Inflammatory macrophage (primary cell): ENCODE results near the gene DEFB125.
"Not testable (repeated sequence)": the region's sequence is repeated elsewhere in the genome, so short reads cannot be mapped to it uniquely, and the experiment has no call there.

ENCODE experiments used
- DNase-seq, 2 donors: peaks; one replicate each; pipeline ENCODE4 v3.0.0-alpha.2; 2020 to 2022
- total RNA-seq, 18 experiments: gene quantifications; one replicate each; lab custom pipeline; 2026; ENCODE audit warnings: mixed read lengths in 6 of 18, inconsistent platforms in 2 of 18; lab: John Stamatoyannopoulos, UW

Gene DEFB125
- 0 to 0.07 (median 0) reads per million in 18 experiments for total RNA-seq

- no peak for DNase-seq
These were observed at the start of gene DEFB125 for GRCh38 chr20:87401-87800. TSS of gene DEFB125 (plus strand) at chr20:87672. CDS start at chr20:87710, 38 bp downstream.

DNA sequence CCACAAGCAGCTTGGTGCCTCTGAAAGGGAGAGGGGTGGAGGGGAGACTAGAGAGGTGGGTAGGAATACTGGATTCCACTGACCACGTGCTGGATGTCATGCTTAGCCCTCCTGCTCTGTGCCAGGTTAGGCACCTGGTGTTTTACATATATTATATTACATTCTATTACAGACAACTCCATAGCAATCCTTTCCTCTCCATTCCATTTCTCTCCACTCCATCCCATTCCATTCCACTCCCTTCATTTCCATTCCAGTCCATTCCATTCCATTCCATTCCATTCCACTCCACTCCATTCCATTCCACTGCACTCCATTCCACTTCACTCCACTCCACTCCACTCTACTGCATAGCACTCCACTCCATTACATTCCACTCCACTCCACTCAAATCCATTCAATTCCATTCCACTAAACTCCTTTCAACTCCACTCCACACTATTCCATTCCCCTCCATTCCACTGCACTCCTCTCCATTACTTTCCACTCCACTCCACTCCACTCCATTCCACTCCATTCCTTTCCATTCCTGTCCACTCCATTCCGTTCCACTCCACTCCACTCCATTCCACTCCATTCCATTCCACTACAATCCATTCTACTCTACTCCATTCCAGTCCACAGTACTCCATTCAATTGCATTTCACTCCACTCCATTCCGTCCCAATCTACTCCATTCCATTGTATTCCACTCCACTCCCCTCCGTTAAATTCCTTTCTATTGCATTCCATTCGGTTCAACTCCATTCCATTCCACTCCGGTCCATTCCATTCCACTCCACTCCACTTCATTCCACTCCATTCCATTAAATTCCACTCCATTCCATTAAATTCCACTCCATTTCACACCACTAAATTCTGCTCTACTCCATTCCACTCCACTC, 27.2 kb upstream of the DEFB125 start:
- DNase-seq = no peak

- DNase-seq = no peak
These were observed 26.2 kb upstream of the DEFB125 start for GRCh38 chr20:61230-61629.

DNA sequence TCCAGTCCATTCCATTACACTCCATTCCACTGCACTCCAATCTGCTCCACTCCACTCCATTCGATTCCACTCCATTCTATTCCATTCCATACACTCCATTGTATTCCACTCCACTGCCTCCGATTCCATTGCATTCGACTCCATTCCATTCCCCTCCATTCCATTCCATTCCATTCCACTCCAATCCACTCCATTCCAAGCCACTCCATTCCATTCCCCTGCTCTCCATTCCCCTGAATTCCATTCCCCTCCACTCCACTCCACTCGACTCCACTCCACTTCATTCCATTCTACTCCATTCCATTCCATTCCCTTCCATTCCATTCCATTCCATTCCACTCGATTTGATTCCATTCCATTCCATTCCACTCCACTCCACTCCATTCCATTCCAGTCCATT, 25.7 kb upstream of the DEFB125 start:
- DNase-seq = no peak

GRCh38 chr20:62487-62886, 25.0 kb upstream of the DEFB125 start:
- DNase-seq = no peak

DNA sequence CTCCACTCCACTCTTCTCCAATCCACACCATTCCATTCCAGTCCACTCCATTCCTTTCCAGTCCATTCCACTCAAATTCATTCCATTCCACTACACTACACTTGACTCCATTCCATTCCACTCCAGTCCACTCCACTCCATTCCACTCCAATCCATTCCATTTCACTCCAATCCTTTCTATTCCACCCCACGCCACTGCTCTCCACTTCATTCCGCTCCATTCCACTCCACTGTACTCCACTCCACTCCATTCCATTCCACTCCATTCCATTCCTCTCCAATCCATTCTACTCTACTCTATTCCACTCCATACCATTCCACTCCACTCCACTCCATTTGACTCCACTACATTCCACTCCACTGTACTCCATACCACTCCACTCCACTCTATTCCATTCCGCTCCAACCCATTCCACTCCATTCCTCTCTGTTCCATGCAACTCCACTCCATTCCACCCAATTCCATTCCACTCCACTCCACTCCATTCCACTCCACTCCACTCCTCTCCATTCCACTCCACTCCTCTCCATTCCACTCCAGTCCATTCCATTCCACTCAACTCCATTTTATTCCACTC, 23.4 kb upstream of the DEFB125 start:
- no peak for DNase-seq

DNA sequence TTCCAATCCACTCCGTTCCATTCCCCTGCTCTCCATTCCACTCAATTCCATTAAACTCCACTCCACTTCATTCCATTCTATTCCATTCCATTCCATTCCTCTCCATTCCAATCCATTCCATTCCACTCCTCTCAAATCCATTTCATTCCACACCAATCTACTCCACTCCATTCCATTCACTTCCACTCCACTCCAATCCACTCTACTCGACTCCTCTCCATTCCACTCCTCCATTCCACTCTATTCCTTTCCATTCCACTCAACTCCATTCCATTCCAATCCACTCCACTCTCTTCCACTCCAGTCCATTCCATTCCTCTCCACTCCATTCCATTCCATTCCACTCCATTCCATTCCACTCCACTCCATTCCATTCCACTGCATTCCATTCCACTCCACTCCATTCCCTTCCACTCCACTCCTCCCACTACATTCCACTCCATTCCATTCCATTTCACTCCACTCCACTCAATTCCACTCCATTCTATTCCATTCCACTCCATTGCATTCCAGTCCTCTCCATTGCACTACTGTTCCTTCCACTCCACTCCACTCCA, 22.6 kb upstream of the DEFB125 start:
- no peak for DNase-seq

GRCh38 chr20:77231-77630, 10.2 kb upstream of the DEFB125 start:
- DNase-seq = no peak

- DNase-seq = no peak
These were observed 9.1 kb upstream of the DEFB125 start for GRCh38 chr20:78338-78737.

- DNase-seq = no peak
These were observed 7.9 kb upstream of the DEFB125 start for GRCh38 chr20:79565-79964.

GRCh38 chr20:90651-91050, 3.2 kb downstream of the DEFB125 start:
- no peak for DNase-seq

DNA sequence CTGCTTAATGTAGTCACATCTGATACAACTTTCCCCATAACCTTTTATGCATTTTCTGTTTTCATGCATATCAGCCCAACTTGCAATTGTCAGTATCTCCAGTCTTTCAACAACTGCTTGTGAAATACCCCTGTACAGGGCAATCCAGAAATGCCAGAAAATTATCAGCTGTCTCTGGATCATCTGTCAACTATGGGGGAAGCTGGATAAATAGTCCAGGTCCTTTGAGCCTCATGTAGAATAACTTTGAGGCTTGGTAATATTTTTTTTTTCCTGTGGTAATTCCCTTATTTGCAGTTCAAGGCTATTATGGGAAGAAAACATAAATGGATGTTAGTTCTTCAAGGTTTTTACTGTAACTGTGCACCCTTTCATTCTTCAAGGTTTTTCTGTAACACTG, 6.2 kb downstream of the DEFB125 start:
- no peak for DNase-seq

- no peak for DNase-seq
These were observed 7.7 kb downstream of the DEFB125 start for GRCh38 chr20:95215-95614.

GRCh38 chr20:97691-98090, 10.2 kb downstream of the DEFB125 start:
- not testable (repeated sequence) for DNase-seq

DNA sequence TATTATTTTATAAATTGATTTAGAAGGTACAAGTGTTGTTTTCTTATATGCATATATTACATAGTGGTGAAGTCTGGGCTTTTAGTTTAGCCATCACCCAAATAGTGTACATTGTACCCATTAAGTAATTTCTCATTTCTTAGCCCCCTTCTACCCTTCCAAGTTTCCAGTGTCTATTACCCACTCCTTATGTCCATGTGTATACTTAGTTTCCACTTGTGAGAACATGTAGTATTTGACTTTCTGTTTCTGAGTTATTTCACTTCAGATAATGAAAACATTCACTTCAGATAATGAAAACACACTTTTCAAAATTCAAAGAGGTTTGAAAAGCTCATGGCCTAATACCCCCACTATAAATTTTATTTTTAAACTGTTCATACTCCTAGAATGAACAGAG, 14.5 kb downstream of the DEFB125 start:
- DNase-seq = no peak

DNA sequence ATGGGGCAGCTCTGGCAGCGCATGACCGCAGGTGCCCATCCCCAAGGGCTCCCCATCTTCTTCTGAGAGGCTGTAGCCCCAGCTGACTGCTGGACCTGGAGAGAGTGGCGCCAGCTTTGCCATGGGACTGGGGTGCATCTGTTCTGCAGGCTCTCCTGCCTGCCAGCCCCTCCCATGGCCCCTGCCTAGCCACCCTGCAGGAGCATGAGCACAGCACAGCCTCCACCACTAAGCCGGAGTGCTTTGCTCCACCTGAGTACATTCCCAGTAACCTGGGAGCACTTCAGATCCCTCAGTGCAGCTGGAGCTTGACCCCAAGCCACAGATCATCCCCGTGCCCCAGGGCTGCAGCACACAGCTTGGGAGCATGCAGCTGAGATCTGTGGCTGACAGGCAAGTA, 16.0 kb downstream of the DEFB125 start:
- DNase-seq = no peak

- no peak for DNase-seq
These were observed 24.9 kb downstream of the DEFB125 start for GRCh38 chr20:112396-112795.

- no peak for DNase-seq
These were observed 30.0 kb downstream of the DEFB125 start for GRCh38 chr20:117518-117917.

GRCh38 chr20:129786-130323, 42.4 kb downstream of the DEFB125 start:
- DNase-seq = not testable (repeated sequence)

DNA sequence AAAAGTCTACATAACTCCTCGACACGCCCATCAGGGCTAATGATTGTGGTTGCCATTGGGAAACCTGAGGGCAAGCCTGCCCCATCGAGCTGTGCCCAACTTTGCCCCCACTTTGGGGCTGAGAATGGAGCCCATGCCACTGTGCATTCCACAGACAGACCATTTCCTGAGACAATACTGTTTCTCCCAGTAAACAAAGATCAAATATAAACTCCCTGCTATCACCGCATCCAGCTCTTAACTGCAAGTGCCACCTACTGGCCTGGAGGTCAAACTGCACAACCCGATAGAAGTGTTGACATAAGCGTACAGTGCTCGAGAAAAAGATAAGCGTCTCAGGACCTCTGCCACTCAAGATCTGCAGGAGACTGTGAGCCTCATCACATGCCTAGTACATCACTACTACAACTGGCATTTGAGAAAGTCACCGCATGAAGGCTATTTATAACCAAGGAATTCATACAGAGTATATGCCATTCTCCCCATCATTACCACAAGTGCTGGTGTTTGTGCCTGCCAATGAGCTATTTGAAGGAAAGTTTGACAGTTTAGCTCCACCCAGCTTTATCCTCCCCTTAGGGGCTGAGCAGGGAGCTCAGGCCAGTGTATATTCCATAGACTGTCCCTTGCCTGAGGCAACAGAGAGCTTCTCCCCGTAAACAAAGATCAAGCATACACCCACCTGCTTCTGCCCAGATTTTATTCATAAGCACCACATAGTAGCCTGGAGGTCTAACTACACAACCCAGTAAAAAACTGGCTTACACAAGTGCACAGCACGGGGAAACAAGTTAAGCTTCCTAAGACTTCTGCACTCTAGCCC, 50.4 kb downstream of the DEFB125 start:
- DNase-seq = no peak

DNA sequence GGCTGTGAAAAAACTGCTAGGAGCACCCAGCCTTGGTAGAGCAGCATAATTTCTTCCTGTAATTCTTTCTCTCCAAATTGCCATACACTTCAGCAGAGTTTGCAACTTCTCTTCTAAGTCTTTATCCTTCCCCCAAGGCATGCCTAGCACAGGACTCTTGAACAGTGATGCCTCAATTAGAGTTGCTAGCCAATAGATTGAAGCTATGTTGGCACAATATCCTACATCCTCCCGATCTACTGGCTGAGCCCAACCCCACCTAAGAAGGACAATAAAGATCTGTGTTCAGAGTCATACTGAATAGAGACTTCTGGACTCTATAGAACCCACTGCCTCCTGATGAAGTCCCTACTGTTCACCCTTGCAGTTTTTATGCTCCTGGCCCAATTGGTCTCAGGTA, 54.8 kb downstream of the DEFB125 start, which contains the start of gene DEFB126:
DEFB126 (plus strand) TSS at position 301 of the 400 bp plus-strand sequence; CDS start at position 340, 39 bp downstream.
- DNase-seq = no peak

DNA sequence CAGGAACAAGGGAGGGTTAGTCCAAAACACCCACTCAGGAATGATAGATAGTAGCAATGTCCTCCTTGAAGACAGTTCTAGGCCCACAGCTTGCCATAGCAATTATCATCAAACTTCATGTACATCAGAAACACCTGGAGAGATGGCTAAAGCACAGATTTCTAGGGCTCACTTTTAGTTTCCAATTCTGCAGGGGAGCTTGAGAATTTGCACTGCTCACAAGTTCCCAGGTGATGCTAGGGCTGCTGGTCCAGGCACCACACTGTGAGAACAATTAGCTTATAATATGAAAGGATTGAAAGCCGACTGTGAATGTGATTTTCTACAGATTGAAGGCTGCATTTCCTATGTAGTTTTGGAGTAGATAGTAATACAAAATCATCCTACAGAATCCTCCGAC, 58.4 kb downstream of the DEFB125 start:
- no peak for DNase-seq
